HG03135 (cell line): ENCODE data around the gene LHFPL3.

Source experiments
- ATAC-seq: cut with Tn5 transposase; IDR thresholded peaks from one replicate; pipeline ENCODE4 v1.9.1; 2021; ENCODE audit warnings: mild to moderate bottlenecking, moderate library complexity; ENCODE audit not compliant: unreplicated experiment

Gene LHFPL3

GRCh38 chr7:104955276-104955675, 626.9 kb downstream of the LHFPL3 start:
- no peak for ATAC-seq
